Activated naive CD4-positive, alpha-beta T cell (primary cell): Measurements from ENCODE around the gene KLHDC9.

Experiments
- DNase-seq, 4 experiments: peaks; one replicate each; lab custom pipeline; 2025; lab: John Stamatoyannopoulos, UW

KLHDC9 gene

DNA sequence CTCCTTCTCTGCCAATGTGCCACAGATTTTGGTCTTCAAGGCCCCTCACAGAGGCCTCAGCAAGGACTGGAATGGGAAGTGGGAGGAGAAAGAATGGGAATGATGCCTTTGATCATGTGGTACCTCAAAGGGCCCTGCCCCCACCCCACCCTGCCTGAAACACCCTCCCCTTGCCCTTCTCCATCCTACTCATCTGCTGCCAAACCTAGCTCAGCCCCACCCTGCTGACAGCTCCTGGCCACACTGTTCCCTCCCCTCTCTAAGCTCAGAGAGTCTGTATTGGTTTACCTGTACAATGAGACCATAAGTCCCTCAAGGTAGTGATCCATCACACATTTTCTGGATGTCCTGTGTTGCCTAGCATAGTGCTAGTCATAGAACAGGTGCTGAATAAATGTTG lies 21.8 kb upstream of the KLHDC9 start:
- DNase-seq, result no peak

GRCh38 chr1:161077426-161077825 lies 20.7 kb upstream of the KLHDC9 start:
- DNase-seq, result no peak

DNA sequence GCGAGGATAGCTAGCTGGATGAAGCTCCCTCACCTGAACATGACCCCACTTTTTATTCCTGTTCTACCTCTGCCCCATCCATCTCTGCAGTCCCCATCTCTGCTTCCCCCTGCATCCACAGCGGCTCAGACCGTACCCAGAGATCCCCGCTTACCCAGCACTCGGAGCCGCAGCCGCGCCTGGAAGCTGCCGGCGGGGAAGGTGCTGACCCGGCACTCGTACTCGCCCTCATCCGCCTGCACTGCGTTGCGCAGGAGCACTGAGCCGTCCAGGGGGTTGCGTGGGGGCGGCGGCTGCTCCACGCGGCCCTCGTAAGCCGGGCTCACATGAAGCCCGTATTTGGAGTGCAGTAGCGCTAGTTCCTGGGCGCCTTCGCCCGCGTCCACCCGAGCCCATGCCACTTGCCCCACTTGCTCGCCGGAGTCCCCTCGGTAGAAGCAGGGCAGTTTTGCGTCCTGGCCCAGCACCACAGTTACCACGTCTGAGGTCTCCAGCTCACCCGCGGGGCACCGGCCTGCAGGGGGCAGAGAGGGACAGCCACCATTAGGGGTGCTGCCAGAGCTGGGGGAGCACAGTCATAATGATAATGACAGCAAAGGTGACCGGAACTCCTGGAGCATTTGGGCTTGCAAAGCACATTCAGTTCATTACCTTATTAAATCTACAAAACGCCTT lies 18.6 kb upstream of the KLHDC9 start:
- no peak for DNase-seq

DNA sequence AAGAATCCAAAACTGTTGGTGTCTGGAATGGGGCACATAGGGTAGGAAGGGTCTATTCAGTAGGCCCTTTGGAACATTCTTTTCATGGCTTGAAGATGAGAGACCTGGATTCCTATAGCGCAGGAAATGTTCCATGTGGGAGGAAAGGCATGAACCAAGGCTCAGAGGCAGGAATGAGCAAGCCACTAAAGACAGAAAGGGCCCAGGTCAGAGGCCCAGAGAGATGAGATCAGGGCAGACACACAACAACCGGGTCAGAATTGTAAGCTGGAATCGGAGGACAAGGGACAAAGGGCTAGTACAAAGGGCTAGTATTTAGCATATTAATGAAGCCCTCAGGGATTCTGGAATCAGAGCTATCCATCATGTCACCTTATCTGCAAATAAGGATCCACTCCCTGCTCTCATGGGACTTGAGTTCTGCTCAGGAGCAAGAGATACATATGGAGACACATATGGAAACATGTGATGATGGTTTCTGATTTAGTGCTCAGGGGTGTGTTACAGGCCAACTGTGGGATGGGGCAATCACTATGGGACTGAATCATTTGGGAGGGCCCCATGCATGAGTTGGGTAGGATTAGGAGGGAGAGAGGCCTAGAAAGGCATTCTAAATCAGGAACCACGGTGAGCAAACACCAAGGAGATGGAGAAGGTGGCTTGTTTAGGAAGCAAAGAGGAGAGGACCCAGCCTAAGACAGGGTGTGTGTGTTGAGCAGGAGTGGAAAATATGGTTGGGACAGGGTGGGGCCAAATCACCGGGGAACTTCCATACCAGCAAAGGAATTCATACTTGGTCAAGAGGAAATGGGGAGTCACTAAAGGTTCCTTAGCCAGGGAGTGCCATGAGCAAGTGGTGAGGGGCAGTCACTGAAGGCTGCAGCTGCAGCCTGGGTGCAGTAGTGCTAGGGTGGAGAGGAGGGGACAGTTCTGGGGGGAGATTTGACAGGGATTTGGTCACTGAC lies 17.4 kb upstream of the KLHDC9 start:
- no peak for DNase-seq

- no peak for DNase-seq
These were observed 16.6 kb upstream of the KLHDC9 start for GRCh38 chr1:161081519-161081918.

DNA sequence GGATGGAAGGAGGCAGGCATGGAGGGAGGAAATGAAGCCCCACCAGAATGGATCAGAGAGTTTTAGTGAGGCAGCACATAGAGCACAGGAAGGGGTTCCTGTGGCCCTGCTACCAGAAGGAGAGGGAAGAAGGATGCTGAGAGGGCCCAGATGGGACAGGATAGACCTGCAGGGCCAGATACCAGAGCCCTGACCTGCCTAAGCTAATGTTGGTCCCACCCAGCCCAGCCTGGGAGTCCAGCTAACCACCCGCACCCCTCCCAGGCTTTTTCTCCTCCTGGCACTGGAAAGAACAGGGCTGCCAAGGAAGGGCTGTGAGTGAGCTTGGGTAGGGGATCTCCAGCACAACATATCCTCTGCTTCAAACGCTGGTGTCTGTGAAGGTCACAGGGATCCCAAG lies 15.7 kb upstream of the KLHDC9 start:
- no peak for DNase-seq

- no peak for DNase-seq
These were observed 15.0 kb upstream of the KLHDC9 start for GRCh38 chr1:161082996-161083747.

GRCh38 chr1:161083748-161084596 lies 14.2 kb upstream of the KLHDC9 start:
- no peak for DNase-seq

GRCh38 chr1:161084597-161084988 lies 13.6 kb upstream of the KLHDC9 start:
- no peak for DNase-seq

DNA sequence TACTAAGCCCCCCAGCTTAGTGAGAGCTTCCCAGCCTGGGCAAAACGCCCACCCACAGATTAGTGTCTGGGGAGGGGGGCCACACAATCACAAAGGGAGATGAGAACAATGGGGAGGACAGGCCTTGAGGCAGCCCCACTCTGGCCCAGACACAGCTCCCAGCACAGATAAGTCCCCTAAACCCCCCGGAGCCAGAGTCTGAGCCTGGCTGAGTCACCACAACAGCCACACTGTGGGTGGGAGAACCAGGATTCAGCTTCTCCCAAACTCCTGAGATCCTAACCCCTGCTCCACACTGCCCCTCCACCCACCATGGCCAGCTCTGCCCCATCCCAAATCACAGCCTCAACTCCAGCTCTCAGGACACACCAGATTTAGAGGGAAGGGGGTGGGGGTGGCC lies 13.0 kb upstream of the KLHDC9 start:
- DNase-seq, result no peak

DNA sequence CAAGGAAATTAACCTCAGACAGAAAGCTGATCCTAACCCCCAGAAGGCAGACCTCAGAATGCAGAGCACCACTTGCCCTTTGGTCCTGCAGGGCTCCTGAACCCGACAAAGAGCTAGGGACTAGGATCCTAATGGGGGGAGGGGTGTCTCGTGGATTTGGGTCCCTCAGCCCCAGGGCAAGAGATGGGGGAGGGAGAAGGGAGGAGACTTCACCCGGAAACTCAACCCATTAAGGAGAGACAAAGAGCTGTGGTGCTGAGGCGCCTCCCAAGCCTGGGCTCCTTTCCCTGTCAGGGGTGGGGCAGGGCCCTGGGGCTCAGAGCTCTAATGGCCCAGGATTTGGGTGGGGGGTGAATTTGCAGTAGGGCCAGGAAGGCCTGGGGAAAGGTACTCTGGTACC lies 11.7 kb upstream of the KLHDC9 start:
- no peak for DNase-seq

DNA sequence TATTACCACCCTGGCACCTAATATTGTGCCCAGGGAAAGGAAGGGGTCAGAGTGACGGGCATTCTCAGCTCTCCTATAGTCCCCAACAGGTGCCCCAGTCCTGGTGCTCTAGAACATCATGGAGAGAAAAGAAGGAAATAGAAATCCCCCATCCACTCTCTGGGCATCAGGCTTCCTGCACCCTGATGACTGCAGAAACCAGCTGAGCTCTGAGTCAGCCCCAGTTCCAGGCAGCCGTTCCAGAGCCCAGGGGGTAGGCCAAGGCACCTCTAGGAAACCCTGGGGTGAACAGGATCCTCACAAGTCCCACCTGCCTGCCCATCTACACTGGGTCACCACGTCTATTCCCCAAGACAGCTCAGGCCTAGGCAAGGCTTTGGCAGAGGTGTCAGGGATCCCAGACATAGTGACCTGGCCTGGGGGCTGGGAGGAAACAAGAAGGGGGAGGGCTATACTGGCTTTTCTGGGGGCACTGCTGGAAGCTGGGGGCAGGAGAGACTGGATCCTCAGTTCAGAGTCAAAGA lies 9.5 kb upstream of the KLHDC9 start:
- DNase-seq, result no peak

DNA sequence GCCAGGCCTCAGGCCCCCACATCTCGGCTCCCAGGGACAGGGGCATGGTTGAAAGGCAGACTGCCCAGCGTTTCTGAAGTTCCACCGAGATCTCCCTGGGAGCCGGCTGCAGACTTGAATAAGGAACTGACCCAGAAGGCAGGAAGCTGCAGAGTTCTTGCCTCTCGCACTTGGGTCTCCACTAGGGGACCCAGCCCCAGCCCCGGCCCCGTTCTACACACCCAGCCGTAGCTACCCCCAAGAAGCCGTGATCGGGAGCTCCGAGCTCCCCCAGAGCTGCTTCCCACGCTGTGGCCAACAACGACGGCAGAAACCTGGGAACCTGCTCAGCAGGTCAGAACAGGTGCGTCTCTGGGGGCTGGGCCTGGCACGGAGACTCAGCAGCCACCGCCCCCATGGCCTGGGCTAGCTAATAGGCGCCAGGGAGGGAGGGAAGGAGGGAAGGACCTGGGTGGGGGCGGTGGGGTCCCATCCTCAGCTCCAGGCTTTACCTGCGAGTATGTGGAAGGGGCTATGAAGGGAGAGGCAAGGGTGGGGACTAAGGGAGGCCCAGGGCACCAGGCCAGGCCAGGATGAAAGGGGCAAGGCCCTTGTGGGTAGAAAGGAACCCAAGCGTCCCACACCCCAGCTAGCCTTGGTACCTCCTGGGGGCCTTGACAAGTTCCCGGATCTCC lies 8.8 kb upstream of the KLHDC9 start, which contains the start of gene NECTIN4:
NECTIN4 (minus strand) TSS at position 308 of the 674 bp plus-strand sequence; CDS start at position 46, 262 bp downstream.
- DNase-seq, result no peak

GRCh38 chr1:161089938-161090337 lies 8.2 kb upstream of the KLHDC9 start:
- DNase-seq, result no peak

GRCh38 chr1:161090617-161091016 lies 7.5 kb upstream of the KLHDC9 start:
- no peak for DNase-seq

DNA sequence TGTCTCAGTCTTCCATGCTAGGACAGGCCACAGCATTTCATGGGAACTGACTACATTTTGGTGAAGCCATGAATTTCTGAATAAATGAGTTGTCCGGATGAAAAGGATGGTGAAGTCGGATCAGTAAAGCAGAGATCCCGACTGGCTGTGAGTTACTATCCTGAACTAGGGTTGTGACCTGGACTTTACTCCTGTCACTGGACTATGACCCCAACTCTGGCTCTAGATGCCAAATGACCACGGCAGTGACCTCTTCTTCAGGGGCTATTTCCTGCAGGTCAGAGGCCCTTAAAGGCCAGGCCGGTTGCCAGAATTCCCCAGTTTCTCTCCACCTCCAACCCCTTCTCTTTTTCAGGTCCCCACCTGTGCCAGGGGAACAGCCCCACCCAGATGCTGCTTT lies 7.1 kb upstream of the KLHDC9 start:
- no peak for DNase-seq

DNA sequence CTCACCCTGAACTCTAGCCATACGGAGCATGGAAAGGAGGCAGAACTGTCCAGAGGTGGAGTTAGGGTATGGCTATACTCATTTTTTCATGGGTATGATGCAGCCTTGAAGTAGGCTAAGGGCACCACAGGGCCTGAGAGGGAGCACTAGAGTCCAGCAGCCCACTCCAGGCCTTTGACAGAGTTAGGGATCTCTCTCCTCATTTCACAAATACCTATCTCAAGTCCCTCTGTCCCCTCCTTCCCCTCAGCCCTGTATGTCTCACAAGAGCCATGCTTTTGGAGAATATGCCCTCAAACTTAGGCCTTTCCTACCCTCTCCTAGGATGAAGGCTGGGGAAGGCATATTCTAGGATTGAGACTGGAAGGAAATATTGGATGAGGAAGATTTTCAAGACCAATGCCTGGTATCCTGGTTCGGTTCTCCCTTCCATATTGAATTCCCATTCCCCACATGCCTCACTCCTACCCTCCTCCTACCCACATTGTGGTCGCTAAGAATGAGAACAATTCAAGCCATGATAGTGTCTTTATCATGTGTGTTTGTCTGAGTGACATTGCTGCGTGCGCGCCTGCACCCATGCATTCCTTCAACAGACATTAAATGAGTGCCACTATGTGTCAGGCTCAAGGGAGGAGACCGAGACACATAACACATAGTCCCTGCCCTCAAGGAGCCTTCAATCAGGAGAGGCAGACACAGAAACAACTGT lies 6.2 kb upstream of the KLHDC9 start:
- DNase-seq, result no peak

- DNase-seq, result no peak
These were observed 5.5 kb upstream of the KLHDC9 start for GRCh38 chr1:161092621-161093028.

DNA sequence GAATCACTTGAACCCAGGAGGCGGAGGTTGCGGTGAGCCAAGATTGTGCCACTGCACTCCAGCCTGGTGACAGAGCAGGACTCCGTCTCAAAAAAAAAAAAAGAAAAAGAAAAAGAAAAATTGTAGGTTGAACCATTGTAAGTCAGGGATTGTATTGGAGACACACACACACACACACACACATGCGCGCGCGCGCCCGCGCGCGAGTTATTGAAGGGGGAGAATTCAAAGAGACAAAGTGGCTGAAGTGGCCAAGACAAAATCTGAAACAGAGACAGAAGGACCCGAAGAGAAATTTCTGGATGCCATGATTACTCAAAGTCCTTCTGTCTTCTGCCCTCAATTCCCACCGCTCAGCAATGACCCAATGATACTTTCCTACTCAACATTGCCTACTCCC lies 3.7 kb upstream of the KLHDC9 start:
- no peak for DNase-seq

- DNase-seq, result no peak
These were observed 2.9 kb upstream of the KLHDC9 start for GRCh38 chr1:161095230-161095629.
